ENCODE measurements around the gene SRC.

- TF ChIP-seq POLR2A (IDR thresholded peaks at IDR 0.05; ENCODE audit: low read length) (no peak), GATA1 (IDR thresholded peaks at IDR 0.05; ENCODE audit: low read depth, low read length) (no peak)
Observed at GRCh38 chr20:37333848-37334318, 12.1 kb upstream of the SRC start.

All from erythroblast (primary cell).